GM12872 (cell line): ENCODE measurements around the gene NIP7.

Experiments
- TF ChIP-seq, protein P1 (sequence below): IDR thresholded peaks from 3 replicates; pipeline ENCODE4 v1.5.1; 2011; ENCODE audit warnings: low read depth, mild to moderate bottlenecking, low read length, moderate library complexity; ENCODE audit not compliant: insufficient read depth

The NIP7 gene

DNA sequence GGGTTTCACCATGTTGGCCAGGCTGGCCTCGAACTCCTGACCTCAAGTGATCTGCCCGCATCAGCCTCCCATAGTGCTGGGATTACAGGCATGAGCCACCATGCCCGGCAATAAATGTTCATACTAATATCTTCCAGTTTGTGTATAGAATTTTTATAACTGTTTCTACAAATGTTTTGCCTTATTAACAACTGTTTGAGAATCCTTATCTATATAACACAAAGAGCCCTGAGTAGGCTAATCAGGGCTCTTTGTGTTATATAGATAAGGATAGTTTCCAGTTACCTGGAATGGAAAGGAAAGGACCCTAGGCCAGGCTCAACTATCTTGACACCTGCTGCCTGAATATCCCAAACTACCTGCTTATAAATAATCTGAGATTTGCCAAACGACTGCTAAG, 29.3 kb downstream of the NIP7 start:
- TF ChIP-seq, protein P1, sequence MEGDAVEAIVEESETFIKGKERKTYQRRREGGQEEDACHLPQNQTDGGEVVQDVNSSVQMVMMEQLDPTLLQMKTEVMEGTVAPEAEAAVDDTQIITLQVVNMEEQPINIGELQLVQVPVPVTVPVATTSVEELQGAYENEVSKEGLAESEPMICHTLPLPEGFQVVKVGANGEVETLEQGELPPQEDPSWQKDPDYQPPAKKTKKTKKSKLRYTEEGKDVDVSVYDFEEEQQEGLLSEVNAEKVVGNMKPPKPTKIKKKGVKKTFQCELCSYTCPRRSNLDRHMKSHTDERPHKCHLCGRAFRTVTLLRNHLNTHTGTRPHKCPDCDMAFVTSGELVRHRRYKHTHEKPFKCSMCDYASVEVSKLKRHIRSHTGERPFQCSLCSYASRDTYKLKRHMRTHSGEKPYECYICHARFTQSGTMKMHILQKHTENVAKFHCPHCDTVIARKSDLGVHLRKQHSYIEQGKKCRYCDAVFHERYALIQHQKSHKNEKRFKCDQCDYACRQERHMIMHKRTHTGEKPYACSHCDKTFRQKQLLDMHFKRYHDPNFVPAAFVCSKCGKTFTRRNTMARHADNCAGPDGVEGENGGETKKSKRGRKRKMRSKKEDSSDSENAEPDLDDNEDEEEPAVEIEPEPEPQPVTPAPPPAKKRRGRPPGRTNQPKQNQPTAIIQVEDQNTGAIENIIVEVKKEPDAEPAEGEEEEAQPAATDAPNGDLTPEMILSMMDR: no peak

DNA sequence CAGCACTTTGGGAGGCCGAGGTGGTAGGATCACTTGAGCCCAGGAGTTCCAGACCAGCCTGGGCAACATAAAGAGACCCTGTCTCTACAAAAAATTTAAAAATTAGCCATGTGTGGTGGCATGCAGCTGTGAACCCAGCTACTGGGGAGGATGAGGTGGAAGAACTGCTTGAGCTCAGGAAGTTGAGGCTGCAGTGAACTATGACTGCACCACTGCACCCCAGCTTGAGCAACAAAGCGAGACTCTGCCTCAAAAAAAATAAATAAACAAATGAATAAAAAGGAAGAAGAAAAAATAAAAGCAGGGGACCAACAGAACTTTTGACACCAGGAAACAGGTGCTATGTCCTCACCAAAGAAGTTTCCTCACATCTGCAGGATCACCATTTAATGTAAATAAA, 32.0 kb downstream of the NIP7 start:
- TF ChIP-seq, protein P1: no peak

- TF ChIP-seq, protein P1: no peak
Observed at GRCh38 chr16:69373019-69373418, 33.4 kb downstream of the NIP7 start.

DNA sequence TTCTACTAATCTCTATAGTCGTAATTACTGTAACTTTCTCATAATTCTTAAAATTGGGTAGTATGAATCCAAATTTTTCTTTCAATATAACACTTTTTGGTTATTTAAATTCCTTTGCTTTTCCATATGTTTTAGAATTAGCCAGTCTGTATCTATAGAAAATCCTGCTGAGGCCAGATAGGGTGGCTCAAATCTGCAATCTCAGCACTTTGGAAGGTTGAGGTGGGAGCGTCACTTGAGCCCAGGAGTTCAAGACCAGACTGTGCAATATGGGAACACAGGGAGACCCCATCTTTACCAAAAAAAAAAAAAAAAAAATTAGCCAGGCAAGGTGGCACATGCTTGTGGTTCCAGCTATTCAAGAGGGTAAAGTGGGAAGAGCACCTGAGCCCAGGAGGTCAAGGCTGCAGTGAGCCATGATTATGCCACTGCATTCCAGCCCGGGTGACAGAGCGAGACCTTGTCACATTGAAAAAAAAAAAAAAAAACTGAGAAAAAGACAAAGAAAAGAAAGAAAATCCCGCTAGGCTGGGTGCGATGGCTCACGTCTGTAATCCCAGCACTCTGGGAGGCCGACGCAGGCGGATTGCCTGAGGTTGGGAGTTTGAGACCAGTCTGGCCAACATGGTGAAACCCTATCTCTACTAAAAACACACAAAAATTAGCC, 37.0 kb downstream of the NIP7 start:
- TF ChIP-seq, protein P1: no peak

GRCh38 chr16:69378036-69378435, 38.5 kb downstream of the NIP7 start:
- TF ChIP-seq, protein P1: no peak

GRCh38 chr16:69378760-69379159, 39.2 kb downstream of the NIP7 start:
- TF ChIP-seq, protein P1: no peak

- TF ChIP-seq, protein P1: no peak
Observed at GRCh38 chr16:69381231-69381630, 41.7 kb downstream of the NIP7 start.
